ENCODE results near the gene TBX4.

TBX4 gene

GRCh38 chr17:61418449-61418848 lies 33.8 kb upstream of the TBX4 start:
- no peak overlapping the region for H3K4me3 ChIP-seq (ENCODE audit: low read length, poor library complexity, severe bottlenecking)
- no peak overlapping the region for H3K4me2 ChIP-seq (ENCODE audit: low read depth, low read length, poor library complexity, severe bottlenecking)
- H3K36me3 ChIP-seq (ENCODE audit: insufficient read depth, low read length) = no peaks in the 10 kb centered on the region
- H3K9me2 ChIP-seq (replicated peaks; ENCODE audit: low read depth, low read length) = no peaks in the 10 kb centered on the region
- H4K20me1 ChIP-seq (ENCODE audit: insufficient read depth, low read length, poor library complexity, severe bottlenecking) = no peaks in the 10 kb centered on the region
- H3K9ac ChIP-seq (ENCODE audit: low read depth, low read length, poor library complexity, severe bottlenecking) = no peak overlapping the region
- H2AFZ ChIP-seq (ENCODE audit: low read length) = no peak overlapping the region
- no peaks in the 10 kb centered on the region for H3K79me2 ChIP-seq (ENCODE audit: insufficient read depth, low read length)
- H3K9me3 ChIP-seq (ENCODE audit: insufficient read depth, low read depth, low read length) = no peaks in the 10 kb centered on the region
- no peaks in the 10 kb centered on the region for H3F3A ChIP-seq (ENCODE audit: low read depth)
- no peaks in the 10 kb centered on the region for H3K27me3 ChIP-seq (ENCODE audit: insufficient read depth, low read length, poor library complexity, severe bottlenecking)
- H3K4me1 ChIP-seq (ENCODE audit: insufficient read depth, low read length, poor library complexity, severe bottlenecking) = no peaks in the 10 kb centered on the region
- no peak for TF ChIP-seq EZH2phosphoT487 (IDR thresholded peaks at IDR 0.05; ENCODE audit: borderline replicate concordance)
- TF ChIP-seq, protein P1, sequence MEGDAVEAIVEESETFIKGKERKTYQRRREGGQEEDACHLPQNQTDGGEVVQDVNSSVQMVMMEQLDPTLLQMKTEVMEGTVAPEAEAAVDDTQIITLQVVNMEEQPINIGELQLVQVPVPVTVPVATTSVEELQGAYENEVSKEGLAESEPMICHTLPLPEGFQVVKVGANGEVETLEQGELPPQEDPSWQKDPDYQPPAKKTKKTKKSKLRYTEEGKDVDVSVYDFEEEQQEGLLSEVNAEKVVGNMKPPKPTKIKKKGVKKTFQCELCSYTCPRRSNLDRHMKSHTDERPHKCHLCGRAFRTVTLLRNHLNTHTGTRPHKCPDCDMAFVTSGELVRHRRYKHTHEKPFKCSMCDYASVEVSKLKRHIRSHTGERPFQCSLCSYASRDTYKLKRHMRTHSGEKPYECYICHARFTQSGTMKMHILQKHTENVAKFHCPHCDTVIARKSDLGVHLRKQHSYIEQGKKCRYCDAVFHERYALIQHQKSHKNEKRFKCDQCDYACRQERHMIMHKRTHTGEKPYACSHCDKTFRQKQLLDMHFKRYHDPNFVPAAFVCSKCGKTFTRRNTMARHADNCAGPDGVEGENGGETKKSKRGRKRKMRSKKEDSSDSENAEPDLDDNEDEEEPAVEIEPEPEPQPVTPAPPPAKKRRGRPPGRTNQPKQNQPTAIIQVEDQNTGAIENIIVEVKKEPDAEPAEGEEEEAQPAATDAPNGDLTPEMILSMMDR (conservative IDR thresholded peaks at IDR 0.05; ENCODE audit: low read length) = no peak

DNA sequence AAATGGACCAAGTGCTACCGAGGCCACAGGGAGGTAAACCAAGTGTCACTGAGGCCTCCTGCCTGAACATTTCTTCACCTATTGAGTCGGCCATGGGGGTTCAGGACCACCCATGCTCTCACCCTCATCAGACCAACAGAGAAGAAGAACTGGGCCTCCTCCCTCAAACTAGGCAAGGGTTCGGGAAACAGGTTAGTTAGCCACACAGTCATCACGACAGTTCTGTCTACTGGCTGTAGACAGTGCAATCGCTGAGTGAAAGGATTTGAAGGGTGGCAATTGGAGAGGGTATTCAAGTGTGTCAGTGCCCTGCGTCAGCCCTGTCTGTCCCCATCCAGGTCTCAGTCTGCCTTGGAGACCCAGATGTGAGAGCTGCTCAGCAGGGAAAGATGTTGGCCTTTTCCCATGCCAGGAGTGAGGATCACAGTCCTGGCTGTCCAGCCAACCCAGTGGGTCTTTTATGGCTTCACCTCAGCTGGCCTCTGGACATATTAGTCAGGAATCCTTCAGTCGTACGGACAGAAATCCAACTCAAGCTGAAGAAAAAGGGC lies 32.7 kb upstream of the TBX4 start:
- Histone ChIP-seq H4K20me1 (ENCODE audit: insufficient read depth, low read length, poor library complexity, severe bottlenecking) (no peaks in the 10 kb centered on the region), H3K27me3 (ENCODE audit: insufficient read depth, low read length, poor library complexity, severe bottlenecking) (no peaks in the 10 kb centered on the region), H3K9me2 (replicated peaks; ENCODE audit: low read depth, low read length) (no peaks in the 10 kb centered on the region), H3K4me1 (ENCODE audit: insufficient read depth, low read length, poor library complexity, severe bottlenecking) (no peaks in the 10 kb centered on the region), H2AFZ (ENCODE audit: low read length) (no peak overlapping the region), H3K4me2 (ENCODE audit: low read depth, low read length, poor library complexity, severe bottlenecking) (no peak overlapping the region), H3K79me2 (ENCODE audit: insufficient read depth, low read length) (no peaks in the 10 kb centered on the region), H3K9ac (ENCODE audit: low read depth, low read length, poor library complexity, severe bottlenecking) (no peak overlapping the region), H3K4me3 (ENCODE audit: low read length, poor library complexity, severe bottlenecking) (no peak overlapping the region), H3K9me3 (ENCODE audit: insufficient read depth, low read depth, low read length) (no peaks in the 10 kb centered on the region), H3K36me3 (ENCODE audit: insufficient read depth, low read length) (no peaks in the 10 kb centered on the region), H3F3A (ENCODE audit: low read depth) (no peaks in the 10 kb centered on the region)
- TF ChIP-seq EZH2phosphoT487 (IDR thresholded peaks at IDR 0.05; ENCODE audit: borderline replicate concordance) = no peak
- TF ChIP-seq, protein P1 (conservative IDR thresholded peaks at IDR 0.05; ENCODE audit: low read length) = no peak

DNA sequence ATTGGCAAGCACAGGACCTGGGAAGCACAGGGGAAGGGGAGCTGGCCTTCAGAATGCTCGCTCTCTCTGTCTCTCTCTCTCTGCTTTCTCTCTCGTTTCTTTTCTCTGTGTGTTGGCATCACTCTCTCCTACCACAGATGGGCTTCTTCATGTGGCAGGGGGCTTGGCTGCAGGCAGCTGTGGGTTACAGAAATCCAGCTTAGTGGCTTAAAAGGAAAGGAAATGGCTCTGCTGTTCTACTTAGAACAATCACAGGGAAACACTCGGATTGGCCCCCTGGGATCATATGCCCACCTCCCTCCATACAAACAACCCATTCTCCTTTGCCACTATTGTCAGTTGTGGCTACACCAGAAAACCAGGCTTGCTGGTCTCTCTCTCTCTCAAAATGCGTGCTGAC lies 32.2 kb upstream of the TBX4 start:
- no peaks in the 10 kb centered on the region for H3K9me2 ChIP-seq (replicated peaks; ENCODE audit: low read depth, low read length)
- no peaks in the 10 kb centered on the region for H3K4me1 ChIP-seq (ENCODE audit: insufficient read depth, low read length, poor library complexity, severe bottlenecking)
- H3K27me3 ChIP-seq (ENCODE audit: insufficient read depth, low read length, poor library complexity, severe bottlenecking) = no peaks in the 10 kb centered on the region
- no peak overlapping the region for H3K4me2 ChIP-seq (ENCODE audit: low read depth, low read length, poor library complexity, severe bottlenecking)
- H3K9me3 ChIP-seq (ENCODE audit: insufficient read depth, low read depth, low read length) = no peaks in the 10 kb centered on the region
- no peak overlapping the region for H3K9ac ChIP-seq (ENCODE audit: low read depth, low read length, poor library complexity, severe bottlenecking)
- no peaks in the 10 kb centered on the region for H3F3A ChIP-seq (ENCODE audit: low read depth)
- H4K20me1 ChIP-seq (ENCODE audit: insufficient read depth, low read length, poor library complexity, severe bottlenecking) = no peaks in the 10 kb centered on the region
- H3K36me3 ChIP-seq (ENCODE audit: insufficient read depth, low read length) = no peaks in the 10 kb centered on the region
- H2AFZ ChIP-seq (ENCODE audit: low read length) = no peak overlapping the region
- TF ChIP-seq EZH2phosphoT487 (IDR thresholded peaks at IDR 0.05; ENCODE audit: borderline replicate concordance) = no peak
- TF ChIP-seq, protein P1 (conservative IDR thresholded peaks at IDR 0.05; ENCODE audit: low read length) = no peak
- H3K4me3 ChIP-seq (ENCODE audit: low read length, poor library complexity, severe bottlenecking) = no peak overlapping the region
- no peaks in the 10 kb centered on the region for H3K79me2 ChIP-seq (ENCODE audit: insufficient read depth, low read length)
